HEK293 (cell line): Measurements from ENCODE around the gene LHFPL2.

Experiments used
- CTCF ChIA-PET: fragments of 350-600 bp; formaldehyde crosslinking; extraction: SDS; loops from one replicate; lab custom pipeline; 2021; ENCODE audit warnings: antibody characterized with exemption; lab: Yijun Ruan, JAX
- POLR2A ChIA-PET: fragments of 300-600 bp; formaldehyde crosslinking; extraction: SDS; loops from one replicate; lab custom pipeline; 2020; ENCODE audit warnings: antibody characterized with exemption, inconsistent platforms; lab: Yijun Ruan, JAX
- H3K27ac ChIP-seq: fragments of 200-500 bp; sonication (Bioruptor generic); 2 replicates; pipeline ENCODE4 v1.5.1; 2014; ENCODE audit warnings: low read depth, low read length, control low read depth, inconsistent platforms; ENCODE audit errors: extremely low read depth
- H3K36me3 ChIP-seq, 2 experiments: fragments of 200-500 bp in 1 of 2; sonication (Bioruptor generic) in 1 of 2; 1 replicate in 1 of 2; 2 replicates in 1 of 2; pipeline ENCODE4 v1.5.1; 2014 to 2017; ENCODE audit warnings: inconsistent platforms in 2 of 2, low read length in 2 of 2; ENCODE audit not compliant: control insufficient read depth in 2 of 2, insufficient read depth in 1 of 2
- H3K4me1 ChIP-seq: fragments of 200-500 bp; sonication (Bioruptor generic); 2 replicates; pipeline ENCODE4 v1.5.1; 2014; ENCODE audit warnings: mild to moderate bottlenecking, low read length, inconsistent platforms; ENCODE audit not compliant: control insufficient read depth, insufficient read depth
- H3K4me3 ChIP-seq: 2 replicates; pipeline ENCODE4 v1.5.1; 2011; ENCODE audit warnings: low read depth, mild to moderate bottlenecking, control low read depth, low read length, moderate library complexity
- H3K9me3 ChIP-seq: fragments of 200-500 bp; sonication (Bioruptor generic); 2 replicates; pipeline ENCODE4 v1.5.1; 2014; ENCODE audit warnings: low read depth, low read length, inconsistent platforms; ENCODE audit not compliant: control insufficient read depth, insufficient read depth
- BCL11A ChIP-seq: fragments of 450-650 bp; formaldehyde crosslinking; IDR thresholded peaks from 2 replicates; pipeline ENCODE4 v1.5.1; 2016; ENCODE audit warnings: low read depth, missing biosample characterization, missing genetic modification characterization
- BCL11B ChIP-seq: fragments of 450-650 bp; formaldehyde crosslinking; IDR thresholded peaks from 2 replicates; pipeline ENCODE4 v1.5.1; 2016; ENCODE audit warnings: low read depth, missing biosample characterization, missing genetic modification characterization
- GLIS2 ChIP-seq: fragments of 450-650 bp; formaldehyde crosslinking; IDR thresholded peaks from 2 replicates; pipeline ENCODE4 v1.5.1; 2016; ENCODE audit warnings: missing biosample characterization, missing genetic modification characterization
- HOXA7 ChIP-seq: sonication (generic); formaldehyde crosslinking; IDR thresholded peaks from 2 replicates; pipeline ENCODE4 v1.8.1; 2022; ENCODE audit warnings: missing genetic modification reagents, borderline replicate concordance
- HOXD13 ChIP-seq: sonication (generic); formaldehyde crosslinking; IDR thresholded peaks from 2 replicates; pipeline ENCODE4 v1.8.0; 2022; ENCODE audit warnings: missing genetic modification reagents, borderline replicate concordance
- IKZF3 ChIP-seq: fragments of 450-650 bp; IDR thresholded peaks from 2 replicates; pipeline ENCODE4 v1.5.0; 2018; ENCODE audit warnings: missing biosample characterization, mild to moderate bottlenecking, missing genetic modification characterization, moderate library complexity
- REST ChIP-seq: fragments of 450-650 bp; formaldehyde crosslinking; IDR thresholded peaks from 2 replicates; pipeline ENCODE4 v1.5.1; 2016; ENCODE audit warnings: missing biosample characterization, missing genetic modification characterization
- TCF7L2 ChIP-seq: IDR thresholded peaks from 2 replicates; pipeline ENCODE4 v1.6.1; 2011; ENCODE audit warnings: low read depth, mild to moderate bottlenecking, inconsistent platforms, low read length, moderate library complexity, borderline replicate concordance
- YY1 ChIP-seq: fragments of 450-650 bp; formaldehyde crosslinking; IDR thresholded peaks from 2 replicates; pipeline ENCODE4 v1.5.1; 2018; ENCODE audit warnings: missing biosample characterization, missing genetic modification characterization
- ZBTB10 ChIP-seq: fragments of 450-650 bp; formaldehyde crosslinking; IDR thresholded peaks from 2 replicates; pipeline ENCODE4 v1.5.1; 2016; ENCODE audit warnings: missing biosample characterization, missing genetic modification characterization
- ZBTB21 ChIP-seq: fragments of 450-650 bp; formaldehyde crosslinking; IDR thresholded peaks from 2 replicates; pipeline ENCODE4 v1.5.1; 2017; ENCODE audit warnings: missing biosample characterization, missing genetic modification characterization
- ZBTB26 ChIP-seq: fragments of 450-650 bp; formaldehyde crosslinking; optimal IDR thresholded peaks from 2 replicates; pipeline ENCODE3; 2016; ENCODE audit warnings: missing biosample characterization, mild to moderate bottlenecking, missing genetic modification characterization
- ZNF10 ChIP-seq: fragments of 450-650 bp; formaldehyde crosslinking; IDR thresholded peaks from 2 replicates; pipeline ENCODE4 v1.5.1; 2017; ENCODE audit warnings: missing biosample characterization, missing genetic modification characterization
- ZNF121 ChIP-seq: fragments of 450-650 bp; formaldehyde crosslinking; IDR thresholded peaks from 2 replicates; pipeline ENCODE4 v1.5.1; 2016; ENCODE audit warnings: missing biosample characterization, missing genetic modification characterization
- ZNF157 ChIP-seq: fragments of 450-650 bp; formaldehyde crosslinking; IDR thresholded peaks from 2 replicates; pipeline ENCODE4 v1.5.1; 2016; ENCODE audit warnings: missing biosample characterization, missing genetic modification characterization
- ZNF169 ChIP-seq: fragments of 450-650 bp; formaldehyde crosslinking; IDR thresholded peaks from 2 replicates; pipeline ENCODE4 v1.5.1; 2016; ENCODE audit warnings: missing biosample characterization, missing genetic modification characterization
- ZNF26 ChIP-seq: fragments of 450-650 bp; formaldehyde crosslinking; IDR thresholded peaks from 2 replicates; pipeline ENCODE4 v1.5.1; 2016; ENCODE audit warnings: missing biosample characterization, missing genetic modification characterization
- ZNF311 ChIP-seq: fragments of 450-650 bp; formaldehyde crosslinking; IDR thresholded peaks from 2 replicates; pipeline ENCODE4 v1.5.1; 2017; ENCODE audit warnings: missing biosample characterization, missing genetic modification characterization, borderline replicate concordance
- ZNF350 ChIP-seq: fragments of 450-650 bp; formaldehyde crosslinking; IDR thresholded peaks from 2 replicates; pipeline ENCODE4 v1.5.0; 2017; ENCODE audit warnings: missing biosample characterization, mild to moderate bottlenecking, missing genetic modification characterization
- ZNF530 ChIP-seq: fragments of 450-650 bp; formaldehyde crosslinking; IDR thresholded peaks from 2 replicates; pipeline ENCODE4 v1.5.1; 2016; ENCODE audit warnings: low read depth, missing biosample characterization, missing genetic modification characterization
- ZNF560 ChIP-seq: fragments of 450-650 bp; formaldehyde crosslinking; IDR thresholded peaks from 2 replicates; pipeline ENCODE4 v1.5.1; 2017; ENCODE audit warnings: missing biosample characterization, missing genetic modification characterization, borderline replicate concordance
- ZNF654 ChIP-seq: fragments of 450-650 bp; formaldehyde crosslinking; IDR thresholded peaks from 2 replicates; pipeline ENCODE4 v1.5.1; 2016; ENCODE audit warnings: low read depth, missing biosample characterization, missing genetic modification characterization
- ZNF677 ChIP-seq: fragments of 450-650 bp; IDR thresholded peaks from 2 replicates; pipeline ENCODE4 v1.5.0; 2018; ENCODE audit warnings: missing biosample characterization, mild to moderate bottlenecking, missing genetic modification characterization, moderate library complexity
- ZNF791 ChIP-seq: fragments of 450-650 bp; formaldehyde crosslinking; IDR thresholded peaks from 2 replicates; pipeline ENCODE4 v1.5.1; 2016; ENCODE audit warnings: missing biosample characterization, missing genetic modification characterization
- ZNF843 ChIP-seq: fragments of 450-650 bp; formaldehyde crosslinking; IDR thresholded peaks from 2 replicates; pipeline ENCODE4 v1.5.1; 2016; ENCODE audit warnings: missing biosample characterization, missing genetic modification characterization

The LHFPL2 gene

GRCh38 chr5:78562001-78562400 lies 86.6 kb downstream of the LHFPL2 start:
- H3K9me3 ChIP-seq: no peaks in the 10 kb centered on the region
- CTCF ChIA-PET: no interaction called here
- no peak overlapping the region for H3K27ac ChIP-seq
- H3K4me3 ChIP-seq: no peak overlapping the region
- no peaks in the 10 kb centered on the region; a peak in 1 of 3 replicates for H3K36me3 ChIP-seq
- TF ChIP-seq ZNF121 (tag by site-specific recombination): no peak
- TF ChIP-seq ZNF26: no peak
- TF ChIP-seq ZNF311 (tag by site-specific recombination): no peak
- no peak for TF ChIP-seq ZNF677
- no peak for TF ChIP-seq HOXD13 (CRISPR knock-in tag)
- TF ChIP-seq ZNF169 (tag by site-specific recombination): no peak
- TF ChIP-seq ZNF530 (tag by site-specific recombination): no peak
- TF ChIP-seq ZNF157 (tag by site-specific recombination): no peak
- TF ChIP-seq IKZF3 (tag by site-specific recombination): no peak
- TF ChIP-seq YY1: no peak
- TF ChIP-seq ZNF560 (tag by site-specific recombination): no peak
- TF ChIP-seq BCL11B: no peak
- TF ChIP-seq ZBTB10 (tag by site-specific recombination): no peak
- H3K4me1 ChIP-seq: 0 out of 2 replicates have a peak, but pooled peaks cover 2% of the 10 kb centered on the region
- POLR2A ChIA-PET: no interaction called here

- no peak overlapping the region for H3K4me3 ChIP-seq
- CTCF ChIA-PET: no interaction called here
These were observed 87.3 kb downstream of the LHFPL2 start for GRCh38 chr5:78561261-78561660.

More at GRCh38 chr5:78561261-78561660, 87.3 kb downstream of the LHFPL2 start:
- Histone ChIP-seq H3K36me3 (no peaks in the 10 kb centered on the region; a peak in 1 of 3 replicates), H3K4me1 (0 out of 2 replicates have a peak, but pooled peaks cover 2% of the 10 kb centered on the region)
- TF ChIP-seq TCF7L2: no peak
- no peak for TF ChIP-seq ZNF843
- TF ChIP-seq ZBTB26 (tag by site-specific recombination): no peak
- TF ChIP-seq REST (tag by site-specific recombination): no peak
- TF ChIP-seq ZNF791 (tag by site-specific recombination): no peak
- no peak for TF ChIP-seq ZNF654
- no peak for TF ChIP-seq ZNF530 (tag by site-specific recombination)
- no peak for TF ChIP-seq HOXA7 (CRISPR knock-in tag)
- TF ChIP-seq ZNF350: no peak
- TF ChIP-seq GLIS2 (tag by site-specific recombination): no peak
- TF ChIP-seq ZNF10 (tag by site-specific recombination): no peak
- no peak for TF ChIP-seq BCL11A (tag by site-specific recombination)
- no peak for TF ChIP-seq ZBTB21 (tag by site-specific recombination)
- TF ChIP-seq, all 188 proteins: peak for 0
- Histone ChIP-seq H3K9me3 (no peaks in the 10 kb centered on the region), H3K27ac (no peak overlapping the region)
- POLR2A ChIA-PET: no interaction called here
